ENCODE data around the gene PLCH2. TPM values are rescaled to one million over a fixed set of nuclear protein-coding genes. Genes with fewer than 3 reads are reported as not detected.

Gene PLCH2
- total RNA-seq, 1 experiment from 2014 or later = not detected

- peaks cover 6% of the 10 kb centered on the region for H3K36me3 ChIP-seq (ENCODE audit: insufficient read depth, low read length, poor library complexity, severe bottlenecking)
- no peak overlapping the region for H3K4me3 ChIP-seq (ENCODE audit: low read depth, low read length, poor library complexity, severe bottlenecking)
- BruUV-seq (replicated peaks) = no TSS peak
- H3K27me3 ChIP-seq (replicated peaks; ENCODE audit: insufficient read depth, low read depth, low read length, poor library complexity) = no peaks in the 10 kb centered on the region
- no peak overlapping the region for H3K27ac ChIP-seq (ENCODE audit: low read depth, low read length, poor library complexity, severe bottlenecking)
- no peaks in the 10 kb centered on the region for H3K4me1 ChIP-seq (ENCODE audit: insufficient read depth, low read length, poor library complexity, severe bottlenecking)
- intact Hi-C loops (cut with micrococcal nuclease; ENCODE audit: unreplicated experiment) = no loop called here
- CTCF ChIA-PET = no interaction called here
- TF ChIP-seq EZH2 (IDR thresholded peaks at IDR 0.05; ENCODE audit: borderline replicate concordance, low read depth, low read length, poor library complexity, severe bottlenecking) = no peak
- no peaks in the 10 kb centered on the region for H3K9me3 ChIP-seq (ENCODE audit: low read depth, low read length, poor library complexity, severe bottlenecking)
- DNase-seq (ENCODE audit: low spot score) = no peak
- POLR2A ChIA-PET (ENCODE audit: low non-redundant PET) = no interaction called here
These were observed 28.8 kb downstream of the PLCH2 start for GRCh38 chr1:2504949-2505272.

DNA sequence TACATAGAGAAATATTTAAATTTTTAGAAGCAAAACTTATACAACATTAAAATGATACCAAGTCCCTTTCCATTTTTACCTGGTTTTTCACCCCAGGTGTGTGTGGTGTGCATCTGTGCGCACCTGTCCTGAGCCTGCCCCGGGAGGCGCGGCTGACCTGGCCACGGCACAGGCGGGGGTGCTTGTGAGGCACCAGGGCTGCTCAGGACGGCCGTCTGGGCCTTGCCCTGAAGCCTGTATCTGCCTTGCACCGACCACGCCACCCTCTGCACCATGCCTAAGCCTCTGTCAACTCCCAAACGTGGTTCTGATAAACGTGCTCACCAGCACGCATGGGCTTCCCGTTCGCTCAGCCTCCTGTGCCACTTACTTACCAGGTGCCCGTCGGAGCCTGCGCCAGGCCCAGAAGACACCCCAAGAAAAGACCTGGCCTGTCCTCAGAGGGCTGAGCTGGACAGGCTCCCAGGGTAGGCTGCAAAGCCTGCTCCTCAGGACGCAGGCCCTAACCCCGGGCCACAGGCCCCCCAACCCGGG is 29.4 kb downstream of the PLCH2 start:
- Histone ChIP-seq H3K9me3 (ENCODE audit: low read depth, low read length, poor library complexity, severe bottlenecking) (no peaks in the 10 kb centered on the region), H3K4me1 (ENCODE audit: insufficient read depth, low read length, poor library complexity, severe bottlenecking) (no peaks in the 10 kb centered on the region), H3K4me3 (ENCODE audit: low read depth, low read length, poor library complexity, severe bottlenecking) (no peak overlapping the region), H3K27ac (ENCODE audit: low read depth, low read length, poor library complexity, severe bottlenecking) (no peak overlapping the region), H3K36me3 (ENCODE audit: insufficient read depth, low read length, poor library complexity, severe bottlenecking) (peaks cover 12% of the 10 kb centered on the region), H3K27me3 (replicated peaks; ENCODE audit: insufficient read depth, low read depth, low read length, poor library complexity) (no peaks in the 10 kb centered on the region)
- ChIA-PET CTCF (no interaction called here), POLR2A (ENCODE audit: low non-redundant PET) (no interaction called here)
- no peak for TF ChIP-seq EZH2 (IDR thresholded peaks at IDR 0.05; ENCODE audit: borderline replicate concordance, low read depth, low read length, poor library complexity, severe bottlenecking)
- TF ChIP-seq, protein P1, sequence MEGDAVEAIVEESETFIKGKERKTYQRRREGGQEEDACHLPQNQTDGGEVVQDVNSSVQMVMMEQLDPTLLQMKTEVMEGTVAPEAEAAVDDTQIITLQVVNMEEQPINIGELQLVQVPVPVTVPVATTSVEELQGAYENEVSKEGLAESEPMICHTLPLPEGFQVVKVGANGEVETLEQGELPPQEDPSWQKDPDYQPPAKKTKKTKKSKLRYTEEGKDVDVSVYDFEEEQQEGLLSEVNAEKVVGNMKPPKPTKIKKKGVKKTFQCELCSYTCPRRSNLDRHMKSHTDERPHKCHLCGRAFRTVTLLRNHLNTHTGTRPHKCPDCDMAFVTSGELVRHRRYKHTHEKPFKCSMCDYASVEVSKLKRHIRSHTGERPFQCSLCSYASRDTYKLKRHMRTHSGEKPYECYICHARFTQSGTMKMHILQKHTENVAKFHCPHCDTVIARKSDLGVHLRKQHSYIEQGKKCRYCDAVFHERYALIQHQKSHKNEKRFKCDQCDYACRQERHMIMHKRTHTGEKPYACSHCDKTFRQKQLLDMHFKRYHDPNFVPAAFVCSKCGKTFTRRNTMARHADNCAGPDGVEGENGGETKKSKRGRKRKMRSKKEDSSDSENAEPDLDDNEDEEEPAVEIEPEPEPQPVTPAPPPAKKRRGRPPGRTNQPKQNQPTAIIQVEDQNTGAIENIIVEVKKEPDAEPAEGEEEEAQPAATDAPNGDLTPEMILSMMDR (conservative IDR thresholded peaks at IDR 0.05; ENCODE audit: low read depth, low read length) = no peak
- no TSS peak for BruUV-seq (replicated peaks)
- DNase-seq (ENCODE audit: low spot score) = no peak
- intact Hi-C loops (cut with micrococcal nuclease; ENCODE audit: unreplicated experiment) = no loop called here

GRCh38 chr1:2506007-2506860 is 30.1 kb downstream of the PLCH2 start:
- intact Hi-C loops (cut with micrococcal nuclease; ENCODE audit: unreplicated experiment) = no loop called here
- Histone ChIP-seq H3K4me3 (ENCODE audit: low read depth, low read length, poor library complexity, severe bottlenecking) (no peak overlapping the region), H3K9me3 (ENCODE audit: low read depth, low read length, poor library complexity, severe bottlenecking) (no peaks in the 10 kb centered on the region), H3K27me3 (replicated peaks; ENCODE audit: insufficient read depth, low read depth, low read length, poor library complexity) (no peaks in the 10 kb centered on the region), H3K27ac (ENCODE audit: low read depth, low read length, poor library complexity, severe bottlenecking) (no peak overlapping the region), H3K36me3 (ENCODE audit: insufficient read depth, low read length, poor library complexity, severe bottlenecking) (peaks cover 18% of the 10 kb centered on the region), H3K4me1 (ENCODE audit: insufficient read depth, low read length, poor library complexity, severe bottlenecking) (no peaks in the 10 kb centered on the region)
- no peak for TF ChIP-seq EZH2 (IDR thresholded peaks at IDR 0.05; ENCODE audit: borderline replicate concordance, low read depth, low read length, poor library complexity, severe bottlenecking)
- TF ChIP-seq, protein P1 (conservative IDR thresholded peaks at IDR 0.05; ENCODE audit: low read depth, low read length) = no peak
- CTCF ChIA-PET = no interaction called here
- no peak for DNase-seq (ENCODE audit: low spot score)
- no TSS peak for BruUV-seq (replicated peaks)
- POLR2A ChIA-PET (ENCODE audit: low non-redundant PET) = no interaction called here

All from A673 (cell line).